Measurements from ENCODE around the gene ARHGEF17.
A peak's percentile ranks its signal among the peaks of the same experiment; 100 is the strongest.

Gene ARHGEF17

DNA sequence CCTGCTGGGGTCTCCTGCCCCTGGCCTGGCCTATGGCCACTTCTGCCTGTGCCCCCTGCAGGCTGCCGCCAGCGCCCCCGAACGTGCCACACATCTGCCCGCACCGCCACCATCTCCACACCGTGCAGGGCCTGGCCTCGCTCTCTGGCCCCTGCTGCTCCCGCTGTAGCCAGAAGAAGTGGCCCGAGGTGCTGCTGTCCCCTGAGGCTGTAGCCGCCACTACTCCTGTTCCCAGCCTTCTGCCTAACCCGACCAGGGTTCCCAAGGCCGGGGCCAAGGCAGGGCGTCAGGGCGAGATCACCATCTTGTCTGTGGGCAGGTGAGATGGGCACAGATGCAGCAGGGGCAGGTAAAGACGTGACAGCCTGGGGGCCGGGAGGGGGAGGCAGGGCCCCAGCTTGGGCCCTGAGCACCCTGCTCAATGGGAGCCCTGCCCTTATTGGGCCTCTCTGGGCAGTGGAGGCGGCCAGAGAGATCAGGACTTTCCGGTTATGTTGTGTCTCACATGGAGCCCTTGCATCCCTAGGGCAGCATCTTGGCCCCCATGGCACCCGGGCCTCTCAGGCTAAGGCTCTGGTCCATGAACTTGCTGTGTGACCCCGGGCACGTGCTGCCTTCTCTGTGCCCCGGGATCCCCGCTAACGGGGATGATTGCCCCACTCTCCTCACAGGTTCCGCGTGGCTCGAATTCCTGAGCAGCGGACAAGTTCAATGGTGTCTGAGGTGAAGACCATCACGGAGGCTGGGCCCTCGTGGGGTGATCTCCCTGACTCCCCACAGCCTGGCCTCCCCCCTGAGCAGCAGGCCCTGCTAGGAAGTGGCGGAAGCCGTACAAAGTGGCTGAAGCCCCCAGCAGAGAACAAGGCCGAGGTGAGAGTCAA lies 86.6 kb downstream of the ARHGEF17 start:
- DNase-seq (ENCODE audit: low read depth): no peak

DNA sequence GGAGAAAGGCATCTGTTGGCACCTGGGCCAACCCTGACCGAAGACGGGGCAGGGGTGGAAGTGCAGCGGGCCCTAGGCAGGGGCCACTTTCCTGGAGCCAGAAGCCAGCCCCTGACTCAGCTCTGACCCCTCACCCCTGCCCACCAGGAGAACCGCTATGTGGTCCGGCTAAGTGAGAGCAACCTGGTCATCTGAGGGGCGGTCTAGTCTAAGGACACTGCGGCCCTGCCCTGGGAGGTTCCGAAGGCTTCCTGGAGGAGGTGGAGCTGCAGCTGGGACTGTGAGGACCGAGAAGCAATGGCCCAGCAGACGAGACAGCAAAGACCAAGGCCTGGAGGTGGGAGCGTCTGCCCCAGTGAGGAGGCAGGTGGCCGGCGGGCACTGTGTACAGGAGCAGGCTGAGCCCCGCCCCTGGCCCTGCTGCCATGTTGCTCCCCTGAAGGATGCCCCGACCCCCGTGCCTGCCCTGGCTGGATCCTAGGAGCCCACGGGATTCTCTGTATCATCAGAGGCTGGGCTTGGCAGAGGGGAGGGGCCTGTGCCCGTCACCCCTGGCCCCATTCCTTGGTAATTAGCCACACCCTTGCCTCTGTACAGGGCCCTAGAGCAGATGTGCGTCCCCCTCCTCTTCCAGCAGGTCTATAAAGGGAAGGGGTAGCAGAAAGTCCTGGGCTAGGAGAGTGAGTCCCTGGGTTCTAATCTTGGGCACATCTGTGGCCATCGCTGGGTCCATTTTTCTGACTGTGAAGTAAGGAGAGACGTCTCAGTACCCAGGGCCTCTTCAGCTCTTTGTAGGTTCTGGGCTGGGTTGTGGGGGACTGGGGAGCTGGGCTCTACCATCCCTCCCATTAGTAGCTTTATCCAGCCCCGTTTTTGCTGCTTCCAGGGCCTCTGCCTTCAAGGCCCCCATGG lies 87.5 kb downstream of the ARHGEF17 start:
- DNase-seq (ENCODE audit: low read depth): no peak

DNA sequence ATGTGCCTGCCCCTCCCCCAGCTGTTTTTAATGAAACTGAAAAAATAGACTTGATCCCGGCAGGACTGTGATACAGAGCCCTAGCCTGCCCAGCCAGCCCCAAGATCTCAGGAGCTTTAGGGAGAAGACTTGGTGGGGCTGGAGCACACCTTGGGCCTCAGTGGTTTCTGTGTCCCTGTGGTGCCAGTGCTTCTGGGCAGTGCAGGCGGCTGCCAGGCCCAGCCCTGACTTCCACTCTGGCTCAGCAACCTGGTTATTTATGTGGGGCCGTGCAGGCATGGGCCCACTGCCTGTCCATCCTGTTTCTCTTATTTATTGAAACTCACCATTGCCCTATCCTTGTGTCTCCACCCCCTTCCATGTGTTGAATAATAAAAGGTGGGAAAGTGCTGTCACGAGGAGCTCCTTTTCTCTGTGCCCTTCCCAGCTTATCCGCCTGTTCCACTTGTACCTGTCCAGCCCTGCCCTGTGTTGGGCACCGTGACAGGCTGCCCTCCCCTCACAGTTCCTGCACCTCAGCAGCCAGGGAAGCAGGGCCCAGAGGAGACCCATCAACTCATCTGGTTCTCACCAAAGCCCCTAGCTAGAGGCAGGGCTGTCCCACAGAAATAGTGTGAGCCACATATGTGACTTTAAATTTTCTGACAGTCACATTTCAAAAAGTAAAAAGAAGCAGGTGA lies 88.3 kb downstream of the ARHGEF17 start:
- no peak for DNase-seq (ENCODE audit: low read depth)

DNA sequence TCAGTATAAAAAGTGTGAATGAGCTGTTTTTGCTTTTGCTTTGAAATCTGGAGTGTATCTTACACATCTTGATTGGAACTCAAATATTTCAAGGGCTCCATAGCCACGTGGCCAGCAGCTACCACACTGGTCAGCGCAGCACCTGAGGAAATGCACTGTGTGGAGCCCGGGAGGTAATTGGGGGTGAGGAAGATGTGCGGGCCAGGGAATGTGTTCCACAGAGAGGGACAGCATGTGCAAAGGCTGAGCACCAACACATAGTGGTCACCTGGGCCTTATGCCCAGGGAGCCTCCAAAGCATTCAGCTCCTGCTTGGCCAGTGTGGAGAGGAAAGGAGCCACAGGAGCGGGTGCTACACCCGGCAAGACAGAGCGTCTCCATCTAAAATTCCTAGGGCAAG lies 88.9 kb downstream of the ARHGEF17 start:
- no peak for DNase-seq (ENCODE audit: low read depth)

DNA sequence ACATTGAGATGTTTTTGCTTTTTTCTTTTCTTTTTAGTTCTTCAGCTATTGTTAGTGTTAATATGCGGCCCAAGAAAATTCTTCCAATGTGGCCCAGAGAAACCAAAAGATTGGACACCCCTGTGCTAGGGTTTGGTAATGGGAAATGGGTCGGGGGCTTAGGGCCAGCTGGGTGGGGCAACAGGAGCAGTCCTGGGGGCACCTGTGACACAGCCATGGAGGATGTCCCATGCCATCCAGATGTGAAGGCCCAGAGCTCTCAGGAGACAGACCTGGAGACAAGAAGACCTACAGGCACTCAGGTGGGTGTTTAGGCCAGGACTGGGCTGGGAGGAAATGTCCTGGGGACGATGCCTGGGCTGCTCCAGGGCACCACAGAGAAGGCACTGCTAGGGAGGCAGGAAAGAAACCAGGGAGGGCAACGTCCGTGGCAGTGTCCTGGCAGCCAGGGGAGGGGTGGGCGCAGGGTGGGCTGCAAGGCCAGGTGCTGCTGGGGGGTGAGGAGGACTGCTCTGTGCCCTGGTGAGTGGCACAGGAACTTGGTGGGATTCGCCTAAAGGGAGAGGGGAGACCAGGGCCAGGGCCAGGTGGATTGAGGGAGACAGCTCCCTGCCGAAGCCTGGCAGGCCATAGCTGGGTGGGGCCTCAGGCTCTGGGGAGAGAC lies 89.5 kb downstream of the ARHGEF17 start:
- DNase-seq (ENCODE audit: low read depth): no peak

DNA sequence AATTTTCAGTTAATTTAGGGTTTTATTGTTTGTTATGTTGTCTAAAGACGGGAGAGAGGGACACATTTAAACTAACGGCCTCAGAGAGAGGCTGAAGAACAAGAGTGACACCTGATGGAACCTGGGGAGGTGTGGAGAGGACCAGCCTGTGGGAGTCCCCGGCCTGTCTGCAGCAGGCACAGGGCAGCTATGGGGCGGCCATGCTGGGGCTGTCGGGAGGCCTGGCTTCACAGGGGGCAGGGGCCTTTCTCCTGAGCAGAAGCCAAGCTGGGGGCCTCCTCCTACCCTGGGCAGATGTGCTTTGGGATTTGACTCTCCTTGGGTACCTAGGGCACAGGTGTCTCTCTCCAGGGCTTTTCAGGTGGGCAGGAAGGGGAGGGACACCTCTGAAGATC lies 90.1 kb downstream of the ARHGEF17 start:
- no peak for DNase-seq (ENCODE audit: low read depth)

DNA sequence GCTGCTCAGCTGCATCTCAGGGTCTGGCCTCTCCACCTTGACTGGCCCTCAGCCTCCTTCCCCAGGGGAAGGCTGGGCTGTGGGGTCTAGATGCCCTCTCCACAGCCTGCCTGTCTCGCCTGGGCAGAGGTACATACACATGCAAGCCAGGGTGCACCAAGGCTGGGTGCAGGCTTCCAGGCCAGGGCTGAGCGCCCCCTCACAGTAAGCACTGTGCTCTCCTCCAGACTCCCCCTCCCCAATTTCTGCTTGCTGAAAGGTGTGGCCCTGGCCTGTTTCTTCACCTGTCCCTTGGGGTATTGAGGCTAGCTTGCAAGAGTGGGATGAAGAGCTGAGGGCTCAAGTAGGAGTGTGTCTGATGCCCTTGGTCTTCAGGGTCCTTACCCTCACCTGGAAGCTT lies 90.6 kb downstream of the ARHGEF17 start:
- DNase-seq (ENCODE audit: low read depth): no peak

DNA sequence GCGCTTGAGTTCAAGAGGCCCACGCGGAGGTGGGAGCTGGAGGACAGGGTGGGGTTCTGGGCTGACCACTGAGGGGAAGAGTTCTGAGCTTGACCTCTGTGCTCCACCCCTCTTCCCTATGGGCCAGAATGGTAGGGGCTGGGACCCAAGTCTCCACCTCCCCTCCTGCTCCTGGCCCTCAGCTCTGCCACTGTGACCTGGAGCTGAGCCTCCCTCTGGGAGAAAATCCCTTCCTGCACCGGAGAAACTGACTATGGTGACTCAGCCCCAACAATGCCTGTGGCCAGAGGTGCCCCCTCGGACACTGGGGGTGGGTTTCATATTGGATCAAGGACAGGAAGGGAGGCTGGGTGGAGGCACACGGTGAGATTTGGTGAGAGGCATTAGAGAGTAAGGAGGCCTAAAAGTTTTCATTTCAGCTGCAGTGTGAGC lies 91.1 kb downstream of the ARHGEF17 start:
- no peak for DNase-seq (ENCODE audit: low read depth)

DNA sequence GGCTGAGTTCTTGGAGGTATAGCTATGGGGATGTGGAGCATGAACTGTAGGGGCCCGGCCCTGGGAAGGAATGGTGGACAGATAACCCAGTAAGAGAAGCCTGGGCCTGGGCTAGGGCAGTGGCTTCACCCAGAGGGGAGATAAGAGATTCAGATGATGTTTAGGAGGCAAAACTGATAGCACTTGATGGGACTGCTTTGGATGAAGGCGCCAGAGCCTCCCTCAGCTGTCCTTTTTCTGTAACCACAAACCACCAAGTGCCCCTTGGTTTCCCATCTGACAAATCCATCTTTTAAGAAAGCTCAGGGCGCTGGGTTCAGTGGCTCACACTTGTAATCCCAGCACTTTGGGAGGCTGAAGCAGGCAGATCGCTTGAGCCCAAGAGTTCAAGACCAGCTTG lies 91.6 kb downstream of the ARHGEF17 start:
- DNase-seq (ENCODE audit: low read depth): no peak

DNA sequence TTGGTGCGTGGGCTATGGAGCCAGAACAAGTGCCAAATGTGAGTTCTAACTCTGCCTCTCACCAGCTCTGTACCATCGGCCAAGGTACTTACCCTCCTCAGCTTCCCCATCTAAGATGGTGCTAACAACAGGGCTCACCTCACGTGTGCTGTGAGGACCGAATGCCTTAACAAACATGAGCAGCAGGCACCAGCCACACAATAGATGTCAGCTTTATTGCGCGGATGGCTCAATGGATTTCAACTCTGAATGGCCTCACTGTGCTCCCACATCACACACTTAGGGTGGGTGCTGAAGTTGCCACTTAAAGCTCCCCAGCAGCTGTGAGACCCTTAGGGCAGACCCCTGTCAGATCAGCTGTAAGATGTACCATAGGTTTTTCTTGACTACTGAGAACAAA lies 92.2 kb downstream of the ARHGEF17 start:
- no peak for DNase-seq (ENCODE audit: low read depth)

DNA sequence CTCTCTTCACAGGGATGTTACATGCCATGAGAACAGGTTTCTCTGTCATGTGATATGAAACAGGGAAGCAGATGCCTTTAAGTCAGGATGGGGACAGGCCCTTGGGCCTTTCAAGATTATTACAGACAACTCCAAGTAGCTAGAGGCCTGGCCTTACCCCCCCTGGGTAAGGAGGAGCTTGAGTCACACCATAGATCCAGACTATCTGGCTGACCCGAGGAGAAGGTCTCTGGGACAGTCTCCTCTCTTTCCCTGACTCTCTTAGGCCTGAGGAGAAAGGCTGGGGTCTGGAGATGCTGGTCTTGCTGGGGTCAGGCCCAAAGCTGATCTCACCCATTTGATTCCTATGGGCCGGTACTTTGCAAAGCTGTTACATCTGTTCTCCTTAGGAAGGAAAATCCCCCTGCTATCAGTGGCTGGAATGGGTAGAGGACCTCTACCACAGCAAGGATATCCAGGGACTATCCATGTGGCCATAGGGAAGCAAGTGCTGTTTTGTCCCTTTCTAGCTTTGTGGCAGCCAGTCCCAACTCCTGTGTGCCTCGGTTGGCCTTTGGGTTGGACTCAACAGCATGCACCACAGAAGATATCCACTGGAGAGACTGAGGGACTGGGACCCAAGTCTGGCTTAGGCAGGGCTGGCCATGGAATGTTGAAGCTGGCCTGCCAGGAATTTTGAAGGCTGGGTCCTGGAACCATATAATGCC lies 93.3 kb downstream of the ARHGEF17 start:
- DNase-seq (ENCODE audit: low read depth): no peak

DNA sequence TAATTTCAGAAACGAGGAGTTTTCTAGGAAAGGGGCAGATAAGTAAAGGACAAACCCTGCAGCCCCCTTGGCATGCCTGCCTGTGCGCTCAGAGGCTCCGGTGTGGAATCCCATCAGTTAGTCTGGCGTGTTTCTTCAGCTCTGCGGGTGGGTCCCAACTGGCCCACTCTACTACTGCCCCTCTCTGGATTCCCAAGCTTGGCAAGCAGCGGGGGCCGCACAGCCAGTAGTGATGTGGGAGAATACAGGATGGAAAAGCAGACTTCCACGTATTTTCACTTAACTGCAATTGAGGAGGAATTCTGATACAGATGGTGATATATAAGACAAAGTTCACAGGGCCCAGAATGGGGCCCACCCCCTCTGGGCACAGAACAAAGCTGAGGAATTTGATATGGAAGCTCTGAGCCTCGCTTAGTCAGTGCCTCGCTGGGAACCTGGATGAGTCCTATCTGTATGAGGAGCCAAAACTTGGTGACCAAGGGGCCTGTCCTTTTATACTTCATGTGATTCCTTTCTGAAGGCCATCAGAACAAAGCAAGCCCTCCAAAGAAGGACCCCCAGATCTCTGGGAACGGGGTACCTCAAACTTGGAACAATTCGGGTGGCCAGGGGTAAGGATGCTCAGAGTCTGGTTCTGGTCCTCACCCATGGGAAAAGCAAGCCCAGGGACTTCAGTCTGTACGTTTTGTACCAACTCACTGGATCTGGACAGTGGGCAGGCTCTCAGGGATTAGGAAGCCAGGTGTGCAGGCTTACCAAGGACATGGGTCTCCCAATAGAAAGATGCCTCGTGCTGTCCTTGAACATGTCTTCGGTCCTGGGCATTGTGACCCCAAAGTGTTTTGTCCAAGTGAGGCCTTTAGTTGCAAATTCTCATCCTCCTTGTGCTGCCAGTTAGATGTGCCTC lies 94.1 kb downstream of the ARHGEF17 start:
- no peak for DNase-seq (ENCODE audit: low read depth)

DNA sequence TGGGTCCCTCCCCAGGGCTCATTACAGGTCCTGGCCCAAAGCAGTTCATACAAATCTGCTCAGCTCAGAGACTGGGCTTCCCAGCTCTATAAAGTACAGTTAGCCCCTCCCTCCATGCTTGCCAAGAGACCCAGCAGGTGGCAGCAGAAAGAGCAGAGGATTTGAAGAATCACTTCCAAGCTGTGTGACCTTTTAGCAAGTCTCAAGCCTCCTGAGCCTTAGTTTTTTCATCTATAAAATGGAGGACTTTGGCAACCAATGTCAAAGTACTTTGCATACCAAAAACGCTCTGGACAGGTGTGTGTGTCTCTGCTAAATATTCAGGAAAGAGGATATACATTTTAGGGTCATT lies 94.7 kb downstream of the ARHGEF17 start:
- DNase-seq (ENCODE audit: low read depth): no peak

DNA sequence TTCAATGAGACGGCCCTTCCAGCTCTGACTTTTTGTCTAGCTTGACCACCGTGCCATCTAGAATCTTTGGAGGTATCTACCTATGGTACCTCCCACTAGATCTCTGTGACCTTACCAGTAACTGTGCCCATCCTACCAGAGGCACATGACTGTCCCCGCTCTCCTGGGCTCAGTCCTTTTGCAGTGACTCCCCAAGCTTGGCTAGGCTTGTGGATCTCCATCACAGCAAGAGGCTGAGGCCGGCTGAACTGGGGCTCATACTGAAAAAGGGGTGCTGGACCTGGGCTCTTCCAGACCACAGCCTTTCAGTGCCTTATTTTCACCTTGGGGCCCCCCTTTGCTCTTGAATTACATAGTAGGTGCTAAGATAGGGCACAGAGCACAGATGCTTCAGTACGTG lies 95.5 kb downstream of the ARHGEF17 start:
- DNase-seq (ENCODE audit: low read depth): no peak

DNA sequence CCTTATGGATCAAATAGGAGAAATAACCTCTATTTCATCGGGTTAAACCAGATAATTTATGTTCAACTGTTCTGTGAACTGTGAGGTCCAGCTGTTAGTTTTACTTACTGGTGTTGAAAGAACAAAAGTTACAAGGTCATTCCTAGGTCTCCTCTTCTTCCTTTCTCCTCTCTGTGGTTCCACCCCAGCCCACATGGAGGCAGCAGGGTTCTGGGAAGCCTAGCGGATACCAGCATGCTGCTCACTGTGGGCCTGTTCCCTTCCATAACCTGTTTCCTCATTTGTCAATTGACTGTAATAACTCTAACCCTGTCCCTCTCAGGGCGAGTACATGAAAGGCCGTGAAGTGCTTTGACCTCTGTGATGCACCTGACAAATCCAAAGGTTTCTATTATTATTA lies 96.0 kb downstream of the ARHGEF17 start:
- peak; percentile 26 for DNase-seq (ENCODE audit: low read depth)

DNA sequence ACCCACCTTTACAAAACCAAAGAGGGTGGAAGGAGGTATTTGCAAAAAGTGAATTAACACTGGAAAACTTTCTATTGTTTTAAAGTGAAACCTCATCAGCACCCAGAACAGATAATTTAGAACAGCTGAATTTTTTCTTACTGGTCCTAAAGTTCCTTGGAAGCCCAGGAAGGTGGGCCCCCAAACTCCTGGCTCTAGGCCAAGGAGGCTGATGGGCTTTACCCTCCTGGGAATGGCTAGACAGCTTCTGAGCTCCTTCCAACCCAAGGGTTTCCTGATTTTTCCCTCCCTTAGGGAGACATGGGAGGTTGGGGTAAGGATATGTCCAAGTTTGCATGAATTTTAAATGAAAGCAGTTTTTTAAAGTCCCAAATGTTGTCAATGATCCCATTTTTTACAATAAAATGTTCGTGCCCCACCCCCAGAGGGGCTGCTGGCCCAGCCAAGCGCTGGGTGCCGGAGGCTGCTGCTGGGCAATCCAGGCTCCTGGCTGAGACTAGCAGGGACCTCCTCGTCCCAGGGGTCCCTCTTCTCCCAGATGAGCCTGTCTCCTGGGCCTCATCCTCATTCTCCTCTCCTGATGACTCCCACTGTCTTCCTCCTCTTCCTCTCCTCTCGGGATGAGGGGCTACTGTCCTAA lies 96.5 kb downstream of the ARHGEF17 start:
- DNase-seq (ENCODE audit: low read depth): no peak

DNA sequence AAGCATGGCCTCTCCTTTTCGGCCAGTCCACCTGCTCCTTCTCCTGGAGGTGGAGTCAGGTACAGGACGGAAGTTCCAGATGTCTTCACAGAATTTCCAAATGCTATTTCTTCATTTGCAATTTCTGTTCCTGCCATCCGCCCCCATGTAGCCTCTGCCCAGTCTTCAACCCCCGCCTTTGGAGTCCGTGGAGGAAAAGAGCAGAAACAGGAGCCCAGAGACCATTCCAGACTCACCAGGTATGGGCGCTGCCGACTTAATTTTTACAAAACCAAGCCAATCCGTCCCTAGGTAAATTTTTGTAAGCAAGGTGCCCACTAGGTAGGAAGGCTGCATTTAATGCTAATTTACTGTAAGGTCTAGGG lies 97.1 kb downstream of the ARHGEF17 start:
- no peak for DNase-seq (ENCODE audit: low read depth)

DNA sequence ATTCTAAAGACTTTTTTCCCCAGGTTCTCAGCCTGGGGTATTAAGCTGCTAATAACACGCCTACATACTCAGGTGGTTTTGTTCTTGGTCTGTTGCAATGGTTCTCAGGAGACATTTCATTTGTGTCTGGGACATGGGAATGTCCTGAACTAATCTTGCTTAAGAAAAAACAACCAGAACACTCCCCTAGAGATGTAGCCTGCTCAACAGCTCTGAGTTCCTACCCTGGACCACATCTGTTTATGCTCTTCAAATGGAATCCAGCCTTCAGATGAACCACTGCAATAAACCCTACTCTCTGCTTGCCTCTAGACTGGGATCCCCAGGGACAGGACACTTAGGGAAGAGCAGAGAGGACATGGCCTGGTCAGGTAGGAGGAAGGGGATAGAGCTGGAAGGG lies 98.1 kb downstream of the ARHGEF17 start:
- no peak for DNase-seq (ENCODE audit: low read depth)

DNA sequence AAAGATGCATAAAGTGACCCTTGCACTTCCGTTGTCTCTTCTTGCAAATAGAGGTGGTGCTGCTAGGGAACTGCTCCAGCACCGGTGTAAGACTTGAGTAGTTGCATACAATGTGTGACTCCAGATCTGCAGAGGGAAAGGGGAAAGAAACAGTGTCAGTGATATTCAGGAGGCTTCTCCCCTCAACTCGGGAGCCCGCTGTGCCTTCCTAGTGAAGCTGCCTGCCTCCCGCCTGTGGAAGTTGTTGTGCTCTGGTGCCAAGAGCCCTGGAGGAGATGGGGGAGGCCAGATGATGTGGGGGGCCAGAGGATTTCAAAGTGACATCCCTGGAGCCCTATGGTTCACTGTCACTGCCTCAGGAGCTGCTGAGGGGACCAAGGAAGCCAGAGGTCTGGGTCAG lies 98.5 kb downstream of the ARHGEF17 start:
- DNase-seq (ENCODE audit: low read depth): no peak

DNA sequence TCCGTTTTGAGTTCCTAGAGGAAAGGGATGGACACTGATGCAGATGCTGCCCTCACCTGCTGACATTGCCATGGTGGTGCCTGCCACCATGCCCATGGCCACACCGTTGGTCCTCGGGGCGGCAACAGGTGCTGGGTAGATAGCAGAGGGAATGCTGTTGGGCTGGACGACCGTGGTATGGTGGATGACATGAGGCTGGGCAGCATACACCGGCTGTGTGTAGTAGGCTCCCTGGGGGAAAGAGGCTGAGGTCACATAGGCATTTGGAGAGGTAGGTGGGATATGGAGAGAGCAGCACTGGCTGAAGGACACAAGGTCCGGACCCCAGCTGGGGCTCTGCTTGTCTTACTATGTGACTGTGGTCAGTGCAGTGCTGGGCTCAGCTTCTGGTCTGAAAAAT lies 101.4 kb downstream of the ARHGEF17 start:
- DNase-seq (ENCODE audit: low read depth): no peak

Data from GM04503 (cell line).